LNCaP clone FGC (cell line): Measurements from ENCODE around the gene PLK1.
A peak's percentile ranks its signal among the peaks of the same experiment; 100 is the strongest.

Experiments used
- DNase-seq: peaks from one replicate; pipeline ENCODE4 v3.0.0-alpha.2; 2011; ENCODE audit warnings: low read depth
- H3K4me3 ChIP-seq: 2 replicates; pipeline ENCODE4 v1.5.1; 2011; ENCODE audit warnings: mild to moderate bottlenecking, low read depth, low read length, control low read depth
- CTCF ChIP-seq: IDR thresholded peaks from 2 replicates; pipeline ENCODE4 v1.5.1; 2012; ENCODE audit warnings: mild to moderate bottlenecking; ENCODE audit not compliant: control insufficient read depth, insufficient read depth; ENCODE audit errors: extremely low read depth

Gene PLK1

GRCh38 chr16:23642246-23642774 is 36.4 kb upstream of the PLK1 start:
- H3K4me3 ChIP-seq = peak overlapping the region; percentile 100
- no peak for TF ChIP-seq CTCF
- DNase-seq = no peak

DNA sequence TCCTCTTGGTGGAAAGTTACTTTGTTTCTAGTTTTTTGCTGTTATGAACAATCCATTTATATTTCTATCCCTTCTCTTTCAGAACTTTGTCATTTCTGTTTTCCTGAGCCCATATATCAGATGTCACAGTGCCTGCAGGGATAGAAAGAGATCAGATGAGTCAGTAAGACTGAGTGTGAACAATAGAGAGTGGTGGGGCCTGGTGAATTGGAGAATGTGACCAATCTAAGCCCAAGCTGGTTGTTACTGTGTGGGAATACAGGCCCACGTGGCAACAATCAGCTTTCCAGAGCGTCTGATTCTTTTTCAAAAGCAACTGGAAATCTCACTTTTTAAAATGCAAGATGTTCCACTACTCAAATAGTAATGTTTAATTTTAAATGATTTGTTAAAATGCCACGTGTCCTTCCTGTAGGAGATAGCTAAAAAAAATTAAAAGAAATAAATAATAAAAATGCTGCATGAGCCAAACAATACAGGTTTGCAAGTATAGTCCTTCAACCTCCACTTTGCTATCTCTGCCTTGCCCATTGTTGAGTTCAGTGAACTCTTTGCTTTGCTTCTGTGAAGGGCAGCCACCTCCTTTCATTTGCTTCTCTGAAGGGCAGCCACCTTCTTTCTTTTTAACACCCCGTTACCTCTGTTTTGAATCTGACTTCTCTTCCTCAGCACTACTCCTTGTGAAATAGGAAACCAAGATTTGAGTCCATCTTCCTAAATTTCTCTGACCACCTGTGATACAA is 27.8 kb upstream of the PLK1 start:
- H3K4me3 ChIP-seq = no peak overlapping the region
- TF ChIP-seq CTCF = no peak
- no peak for DNase-seq

DNA sequence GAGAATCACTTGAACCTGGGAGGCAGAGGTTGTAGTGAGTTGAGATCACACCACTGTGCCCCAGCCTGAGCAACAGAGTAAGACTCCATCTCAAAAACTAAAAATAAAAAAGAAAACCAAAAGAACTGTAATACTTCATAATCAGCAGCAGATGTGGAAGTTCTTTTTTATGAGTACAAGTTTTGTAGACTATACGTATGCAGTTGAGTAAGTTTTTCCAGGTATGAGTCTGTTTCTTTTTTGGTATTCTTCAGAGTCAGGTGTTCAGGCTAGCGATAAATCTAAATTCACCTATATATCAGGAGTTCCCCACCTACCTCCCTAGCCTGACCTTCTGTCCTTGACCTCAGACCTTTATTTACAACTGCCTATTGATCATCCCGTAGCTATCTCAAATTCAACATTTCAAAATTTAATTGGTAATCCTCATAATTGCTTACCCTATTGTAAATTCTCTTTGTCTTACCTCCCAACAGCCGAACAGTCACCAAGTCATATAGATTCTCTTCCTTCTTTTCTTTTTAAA is 26.7 kb upstream of the PLK1 start:
- DNase-seq = no peak
- no peak for TF ChIP-seq CTCF
- H3K4me3 ChIP-seq = no peak overlapping the region

GRCh38 chr16:23663918-23664317 is 14.8 kb upstream of the PLK1 start:
- TF ChIP-seq CTCF = no peak
- no peak overlapping the region for H3K4me3 ChIP-seq
- DNase-seq = no peak

DNA sequence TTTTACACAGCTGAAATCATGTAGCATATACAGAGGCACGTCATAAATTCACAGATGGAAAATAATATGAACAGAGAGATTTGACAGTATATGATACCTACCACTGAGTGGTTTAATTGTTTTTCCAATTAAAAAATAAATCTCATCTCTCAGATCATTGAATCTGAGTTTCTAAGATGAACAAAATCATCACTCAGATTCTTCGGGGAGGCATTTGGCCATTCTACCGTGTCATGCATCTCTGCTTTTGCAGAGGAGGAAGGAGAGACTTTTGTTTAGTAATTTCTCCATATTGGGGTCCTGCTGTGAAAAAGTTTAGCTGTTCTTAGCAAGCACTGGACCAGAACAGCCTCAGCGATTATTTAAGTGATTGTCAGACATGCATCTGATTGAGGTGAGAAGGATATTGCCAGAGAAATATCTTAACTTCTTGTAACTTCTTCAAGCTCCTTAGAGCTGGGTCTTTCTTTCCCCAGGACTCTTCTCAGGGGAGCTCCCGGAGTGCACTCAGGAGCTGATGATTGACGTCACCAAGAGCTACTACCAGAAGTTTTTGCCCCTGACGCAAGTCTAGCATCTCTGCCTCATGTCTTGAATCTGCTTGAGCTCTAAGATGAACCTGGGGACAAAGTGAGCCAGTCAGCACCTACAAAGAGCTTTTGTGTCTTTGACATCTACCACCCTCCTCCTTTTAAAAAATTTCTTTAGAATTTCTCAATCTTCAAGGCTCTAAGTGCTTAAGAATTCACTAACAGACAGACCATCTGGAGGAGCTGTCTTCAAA is 11.9 kb upstream of the PLK1 start:
- no peak overlapping the region for H3K4me3 ChIP-seq
- no peak for DNase-seq
- no peak for TF ChIP-seq CTCF

DNA sequence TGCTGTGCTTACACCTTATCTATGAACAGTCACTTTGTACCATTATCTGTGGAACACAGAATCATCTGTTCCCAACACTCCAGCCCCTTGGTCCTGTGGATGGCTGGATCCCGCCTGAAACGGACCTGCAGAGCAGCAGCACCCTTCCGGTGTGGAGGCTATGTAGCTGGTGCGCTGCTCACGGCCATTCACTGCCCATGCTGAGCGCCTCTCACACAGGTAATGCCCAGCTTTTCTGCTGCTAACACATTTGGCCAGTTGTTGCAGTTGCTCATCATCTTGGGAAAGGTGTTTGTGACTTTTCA is 11.4 kb upstream of the PLK1 start:
- DNase-seq = no peak
- TF ChIP-seq CTCF = no peak
- no peak overlapping the region for H3K4me3 ChIP-seq

- no peak for DNase-seq
- TF ChIP-seq CTCF = no peak
Measured at GRCh38 chr16:23668225-23668624, 10.5 kb upstream of the PLK1 start.

More at GRCh38 chr16:23668225-23668624, 10.5 kb upstream of the PLK1 start:
- no peak overlapping the region for H3K4me3 ChIP-seq
